Retinal pigment epithelial cell (primary cell): ENCODE data around the gene ATP11C.

Source experiments
- DNase-seq: peaks from one replicate; pipeline ENCODE4 v3.0.0-alpha.2; 2010; ENCODE audit warnings: low read depth
- H3K4me3 ChIP-seq: 2 replicates; pipeline ENCODE4 v1.5.1; 2011; ENCODE audit warnings: mild to moderate bottlenecking, low read length, control low read depth, moderate library complexity
- TF ChIP-seq, protein P1 (sequence below): conservative IDR thresholded peaks from 2 replicates; pipeline ENCODE4 v1.5.1; 2011; ENCODE audit warnings: low read depth, low read length, control low read depth, inconsistent platforms

ATP11C gene

GRCh38 chrX:139766545-139766983 lies 166.3 kb downstream of the ATP11C start:
- no peak overlapping the region for H3K4me3 ChIP-seq
- TF ChIP-seq, protein P1, sequence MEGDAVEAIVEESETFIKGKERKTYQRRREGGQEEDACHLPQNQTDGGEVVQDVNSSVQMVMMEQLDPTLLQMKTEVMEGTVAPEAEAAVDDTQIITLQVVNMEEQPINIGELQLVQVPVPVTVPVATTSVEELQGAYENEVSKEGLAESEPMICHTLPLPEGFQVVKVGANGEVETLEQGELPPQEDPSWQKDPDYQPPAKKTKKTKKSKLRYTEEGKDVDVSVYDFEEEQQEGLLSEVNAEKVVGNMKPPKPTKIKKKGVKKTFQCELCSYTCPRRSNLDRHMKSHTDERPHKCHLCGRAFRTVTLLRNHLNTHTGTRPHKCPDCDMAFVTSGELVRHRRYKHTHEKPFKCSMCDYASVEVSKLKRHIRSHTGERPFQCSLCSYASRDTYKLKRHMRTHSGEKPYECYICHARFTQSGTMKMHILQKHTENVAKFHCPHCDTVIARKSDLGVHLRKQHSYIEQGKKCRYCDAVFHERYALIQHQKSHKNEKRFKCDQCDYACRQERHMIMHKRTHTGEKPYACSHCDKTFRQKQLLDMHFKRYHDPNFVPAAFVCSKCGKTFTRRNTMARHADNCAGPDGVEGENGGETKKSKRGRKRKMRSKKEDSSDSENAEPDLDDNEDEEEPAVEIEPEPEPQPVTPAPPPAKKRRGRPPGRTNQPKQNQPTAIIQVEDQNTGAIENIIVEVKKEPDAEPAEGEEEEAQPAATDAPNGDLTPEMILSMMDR, result no peak
- DNase-seq, result no peak

GRCh38 chrX:139762400-139763183 lies 170.3 kb downstream of the ATP11C start:
- DNase-seq, result no peak
- no peak overlapping the region for H3K4me3 ChIP-seq
- TF ChIP-seq, protein P1, result no peak

GRCh38 chrX:139759637-139760036 lies 173.2 kb downstream of the ATP11C start:
- TF ChIP-seq, protein P1, result peak; percentile 58
- no peak overlapping the region for H3K4me3 ChIP-seq
- no peak for DNase-seq

- no peak for DNase-seq
- no peak overlapping the region for H3K4me3 ChIP-seq
- TF ChIP-seq, protein P1, result no peak
Measured at GRCh38 chrX:139758809-139759208, 174.0 kb downstream of the ATP11C start.

DNA sequence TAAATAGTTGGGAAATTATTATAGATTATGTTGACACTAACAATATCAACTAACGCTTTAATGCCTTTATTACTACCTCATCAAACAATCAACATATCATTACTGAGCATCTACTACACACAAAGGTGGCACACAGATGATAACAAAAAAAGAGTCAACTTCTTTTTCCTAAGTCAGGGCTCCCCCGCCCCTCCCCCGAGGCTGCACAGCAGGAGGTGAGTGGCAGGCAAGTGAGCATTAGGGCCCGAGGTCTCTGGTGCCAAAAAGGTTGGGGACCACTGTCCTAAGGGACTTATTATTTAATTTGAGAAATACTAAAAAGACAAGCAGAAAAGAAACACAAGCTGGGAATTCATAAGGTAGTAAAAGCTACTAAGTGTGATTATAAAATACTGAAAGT lies 174.6 kb downstream of the ATP11C start:
- TF ChIP-seq, protein P1, result no peak
- H3K4me3 ChIP-seq, result no peak overlapping the region
- no peak for DNase-seq

DNA sequence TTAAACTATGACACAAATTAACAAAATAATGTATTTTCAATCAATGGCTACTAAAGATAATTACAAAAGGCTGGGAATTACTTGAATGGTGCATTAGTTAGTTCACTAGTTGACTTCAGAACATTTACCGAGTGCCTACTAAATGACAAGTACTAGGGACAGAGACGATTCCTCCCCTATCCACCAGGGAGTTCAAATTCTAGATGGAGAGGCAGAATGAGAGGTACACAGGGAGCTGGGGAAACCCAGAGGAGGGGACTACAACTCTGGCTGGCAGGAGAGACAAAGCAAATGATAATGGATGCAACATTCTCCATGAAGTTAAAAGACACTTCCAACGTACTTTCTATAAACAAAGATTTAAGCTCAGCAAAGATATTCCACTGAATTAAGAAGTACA lies 181.8 kb downstream of the ATP11C start:
- DNase-seq, result no peak
- TF ChIP-seq, protein P1, result no peak
- no peak overlapping the region for H3K4me3 ChIP-seq

DNA sequence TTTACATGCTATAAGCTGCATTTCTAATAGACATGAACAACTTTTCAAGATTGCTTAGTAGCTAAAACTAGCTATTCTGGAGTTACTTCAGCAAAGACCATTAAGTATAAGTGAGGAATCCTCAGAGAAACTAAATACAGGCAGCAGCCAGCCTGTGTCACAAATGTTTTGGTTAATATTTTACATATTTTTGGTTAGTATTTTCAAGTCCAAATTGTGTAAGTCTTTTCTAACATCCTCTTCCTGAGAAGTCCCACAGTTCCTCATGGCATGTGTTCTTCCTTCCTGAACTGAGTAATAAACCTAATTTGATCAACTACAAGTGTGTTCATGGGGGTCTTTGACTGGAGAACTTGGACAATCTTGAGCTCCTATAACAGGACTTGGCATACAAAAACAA lies 182.5 kb downstream of the ATP11C start:
- DNase-seq, result no peak
- TF ChIP-seq, protein P1, result no peak

More for the DNA sequence above, 182.5 kb downstream of the ATP11C start:
- H3K4me3 ChIP-seq, result no peak overlapping the region
